HG03520 (cell line): Measurements from ENCODE around the gene GPRC6A.

ENCODE experiments used
- ATAC-seq: cut with Tn5 transposase; IDR thresholded peaks from one replicate; pipeline ENCODE4 v1.9.1; 2021; ENCODE audit warnings: mild to moderate bottlenecking, moderate library complexity; ENCODE audit not compliant: unreplicated experiment

Gene GPRC6A

DNA sequence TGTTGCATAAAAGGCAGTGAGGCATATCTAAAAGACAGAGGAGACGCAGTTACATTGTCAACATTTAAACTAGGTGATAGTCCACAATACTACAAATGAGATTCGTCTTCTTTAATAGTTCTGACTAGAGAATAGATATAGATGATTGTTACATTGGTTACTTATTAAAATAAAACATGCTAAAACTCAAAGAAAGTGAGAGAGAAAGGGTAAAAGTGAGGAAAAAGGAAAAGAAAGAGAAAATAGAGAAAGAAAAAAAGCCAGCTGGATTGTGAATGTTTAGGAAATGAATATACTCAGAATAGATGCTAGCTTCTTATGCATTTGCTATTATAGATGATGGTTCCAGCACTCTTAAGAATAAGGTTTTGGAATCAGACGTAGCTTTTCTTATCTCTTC is 35.7 kb downstream of the GPRC6A start:
- no peak for ATAC-seq

GRCh38 chr6:116783852-116784251 is 45.0 kb downstream of the GPRC6A start:
- no peak for ATAC-seq

- ATAC-seq: no peak
These were observed 49.2 kb downstream of the GPRC6A start for GRCh38 chr6:116779573-116780164.

DNA sequence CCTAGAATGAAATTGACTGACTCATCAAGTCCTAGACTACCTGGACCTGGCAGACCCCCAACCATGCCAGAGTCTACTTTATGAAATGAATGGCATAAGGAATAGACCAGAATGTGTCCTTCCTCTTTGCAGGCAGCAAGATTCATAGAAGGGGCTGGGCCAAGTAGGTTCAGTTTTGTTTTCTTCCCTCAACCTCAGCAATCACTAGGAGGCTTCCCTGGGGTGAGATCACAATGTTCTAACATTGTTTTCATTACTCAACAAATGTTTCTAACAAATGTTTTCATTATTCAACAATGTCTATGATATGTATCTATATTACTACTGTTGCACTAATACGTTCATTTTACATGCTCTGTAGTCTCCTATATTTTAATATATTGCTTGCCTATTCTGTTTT is 55.0 kb downstream of the GPRC6A start:
- no peak for ATAC-seq

GRCh38 chr6:116772450-116772849 is 56.4 kb downstream of the GPRC6A start:
- ATAC-seq: no peak

DNA sequence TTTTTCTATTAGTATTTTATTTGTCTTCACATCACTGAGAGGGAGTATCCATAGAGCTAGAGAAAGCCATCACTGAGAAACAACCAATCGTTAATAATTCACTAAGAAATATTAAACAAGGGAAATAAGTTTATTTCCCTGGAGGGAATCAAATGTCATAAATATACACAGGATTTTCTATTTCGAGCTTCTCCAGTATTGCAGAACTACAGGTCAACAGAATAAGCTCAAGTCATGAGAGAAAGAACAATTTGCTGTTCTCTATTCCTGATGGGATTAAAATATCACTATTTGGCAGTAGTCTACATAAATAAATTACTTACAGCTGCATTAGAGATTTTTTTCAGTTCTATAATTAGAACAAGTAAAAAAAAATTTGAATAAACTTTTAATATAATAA is 61.2 kb downstream of the GPRC6A start:
- no peak for ATAC-seq

DNA sequence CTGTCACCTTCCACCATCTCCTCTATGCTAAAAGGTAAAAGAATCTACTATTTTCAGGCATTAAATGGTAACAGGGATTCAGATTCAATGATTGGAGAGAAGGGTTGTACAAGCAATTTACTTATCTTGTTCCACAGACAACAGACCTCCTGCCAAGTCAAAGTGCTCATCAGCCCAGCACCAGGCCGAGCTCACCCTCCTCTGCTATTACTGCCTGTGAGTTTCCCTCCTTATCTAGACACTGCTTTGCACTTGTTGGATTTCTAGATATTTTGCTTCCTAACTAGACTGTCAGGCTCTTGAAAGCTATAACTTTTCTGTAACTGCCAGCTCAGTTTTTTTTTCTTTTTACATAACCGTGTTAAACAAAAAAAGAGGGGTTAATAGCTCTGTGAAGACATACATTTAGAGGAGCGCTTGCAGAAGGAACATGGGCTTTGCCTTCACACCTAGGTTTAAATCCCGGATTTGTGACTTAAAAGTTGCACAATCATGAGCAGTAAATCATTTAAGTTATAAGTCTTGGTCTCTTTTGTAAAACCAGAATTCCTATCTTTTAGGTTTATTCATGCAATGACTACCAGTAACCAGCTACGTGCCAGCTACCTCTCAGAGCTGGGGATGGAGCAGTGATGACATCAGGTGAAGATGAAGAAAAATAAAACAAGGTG is 62.2 kb downstream of the GPRC6A start:
- no peak for ATAC-seq

DNA sequence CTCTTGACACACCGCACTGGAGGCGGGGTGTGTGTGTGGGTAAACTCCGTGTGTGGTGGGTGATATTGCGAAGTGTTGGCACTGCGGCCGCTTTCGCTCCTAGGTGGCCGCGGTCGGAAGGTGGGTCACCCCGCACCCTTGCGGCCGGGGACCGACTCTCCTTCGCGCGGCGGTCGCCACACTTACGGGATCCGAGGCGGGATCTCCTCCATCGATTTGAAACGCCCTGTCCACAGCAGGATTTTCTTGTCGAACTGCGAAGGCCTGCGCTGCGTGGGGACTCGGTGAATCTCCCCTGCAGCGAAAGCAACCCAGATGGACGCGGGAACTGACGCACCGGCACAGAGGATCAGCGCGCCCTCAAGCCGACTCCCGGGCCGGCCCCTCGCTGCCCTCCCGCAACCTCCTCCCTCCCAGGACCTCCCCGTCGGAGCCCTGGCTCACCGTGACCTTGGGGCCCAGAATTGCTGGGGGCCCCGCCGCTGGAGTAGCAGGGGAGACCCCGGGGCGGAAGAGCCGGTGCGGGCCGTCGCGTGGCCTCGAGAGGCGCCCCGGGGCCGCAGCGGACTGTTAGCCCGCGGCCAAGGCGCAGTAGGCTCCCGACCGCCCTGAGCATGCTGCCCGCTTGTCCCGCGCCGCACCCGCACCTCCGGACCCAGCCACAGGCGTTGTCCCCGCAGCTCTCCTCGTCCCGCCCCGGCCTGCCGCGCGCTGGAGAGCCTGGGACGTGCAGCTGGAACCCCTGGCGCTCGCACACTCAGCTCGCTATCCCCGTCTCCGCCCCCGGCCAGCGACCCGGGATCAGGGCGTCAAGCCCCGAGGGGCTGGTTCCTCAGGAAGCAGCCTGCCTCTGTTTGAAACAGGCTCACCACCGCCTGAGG is 63.7 kb downstream of the GPRC6A start, which contains the start of gene FAM162B:
FAM162B (minus strand) TSS at position 759 of the 881 bp plus-strand sequence; CDS start at position 616, 143 bp downstream.
- no peak for ATAC-seq

- ATAC-seq: no peak
These were observed 64.3 kb downstream of the GPRC6A start for GRCh38 chr6:116764629-116764960.

GRCh38 chr6:116763906-116764628 is 64.8 kb downstream of the GPRC6A start:
- ATAC-seq: no peak

DNA sequence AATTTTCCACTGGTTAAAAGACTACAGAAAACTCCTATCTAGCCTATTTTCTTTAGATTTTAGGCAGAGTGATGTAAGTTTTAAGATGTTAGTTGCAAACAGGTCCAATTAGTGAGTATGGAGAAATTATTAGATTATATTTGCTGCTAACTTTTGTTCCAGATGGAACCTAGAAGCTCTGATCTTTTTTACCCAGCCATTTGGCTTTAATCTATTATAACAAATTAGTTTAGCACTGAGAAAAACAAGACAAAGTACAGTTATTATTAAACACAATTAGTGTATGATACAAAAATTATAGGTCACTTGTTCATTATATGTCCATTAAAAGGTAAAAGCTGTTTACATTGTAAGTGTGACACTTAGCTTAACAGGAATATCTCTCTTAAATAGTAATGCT is 65.8 kb downstream of the GPRC6A start:
- no peak for ATAC-seq

DNA sequence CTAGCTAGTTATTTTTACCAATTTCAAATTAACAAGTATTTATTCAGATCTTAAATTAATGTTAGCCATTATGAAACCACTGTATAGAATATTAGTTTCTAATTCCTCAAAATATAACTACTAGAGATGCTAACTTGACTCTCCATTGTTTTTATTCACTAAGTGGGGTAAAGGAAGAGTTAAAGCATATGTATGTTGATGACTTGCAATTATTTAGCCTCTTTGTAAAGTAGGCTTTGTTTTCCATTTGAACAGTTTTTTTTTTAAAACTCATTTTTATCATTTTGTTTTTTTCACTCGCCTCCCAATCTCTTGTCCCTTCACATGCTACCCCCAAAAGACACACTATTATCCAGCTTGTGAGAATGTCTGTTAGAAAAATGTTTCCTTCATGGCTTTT is 66.6 kb downstream of the GPRC6A start:
- no peak for ATAC-seq

DNA sequence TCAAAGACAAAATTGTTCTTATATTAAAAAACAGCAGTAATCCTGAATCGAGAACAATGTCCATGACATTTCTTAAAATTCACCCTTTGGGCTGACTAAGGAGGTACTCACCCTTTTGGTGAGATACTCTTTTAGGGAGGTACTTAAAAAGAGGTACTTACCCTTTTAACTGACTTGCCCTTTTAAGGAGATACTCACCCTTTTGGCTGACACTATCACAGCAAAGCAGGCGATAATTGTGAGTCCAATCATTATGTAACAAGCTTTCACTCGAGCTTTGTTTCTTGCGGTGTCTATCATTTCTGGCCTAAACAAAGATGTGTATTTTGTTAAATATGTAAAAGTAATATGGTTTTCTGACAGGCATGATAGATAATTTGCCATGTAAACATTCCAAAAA is 67.1 kb downstream of the GPRC6A start:
- ATAC-seq: no peak

- no peak for ATAC-seq
These were observed 83.7 kb downstream of the GPRC6A start for GRCh38 chr6:116745176-116745575.
